NCI-H2029 treated with DMSO at 0.1 percent for 48 hours (cell line): ENCODE results near the gene ERC2.
"Not testable (repeated sequence)": the region's sequence is repeated elsewhere in the genome, so short reads cannot be mapped to it uniquely, and the experiment has no call there.

Experiments
- DNase-seq: peaks from one replicate; lab custom pipeline; 2025; lab: John Stamatoyannopoulos, UW

The ERC2 gene

DNA sequence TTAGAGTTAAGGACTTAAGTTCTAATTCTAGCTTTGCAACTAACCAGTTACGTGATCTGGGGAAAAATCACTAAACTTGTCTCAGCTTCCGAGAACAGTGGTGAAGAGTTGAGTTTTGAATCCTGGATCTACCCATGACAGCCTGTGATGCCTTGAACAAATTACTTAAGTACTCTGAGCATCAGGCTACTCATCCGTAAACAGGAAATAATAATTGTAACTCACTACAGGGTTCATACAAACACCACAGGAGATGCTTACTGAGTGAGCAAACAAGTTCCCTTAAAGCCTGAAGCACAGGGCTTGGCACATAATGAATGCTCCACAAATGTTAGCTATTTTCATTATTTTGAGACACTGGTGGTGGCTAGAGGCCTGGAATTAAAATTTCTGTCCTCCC, 158.8 kb downstream of the ERC2 start:
- DNase-seq = no peak

DNA sequence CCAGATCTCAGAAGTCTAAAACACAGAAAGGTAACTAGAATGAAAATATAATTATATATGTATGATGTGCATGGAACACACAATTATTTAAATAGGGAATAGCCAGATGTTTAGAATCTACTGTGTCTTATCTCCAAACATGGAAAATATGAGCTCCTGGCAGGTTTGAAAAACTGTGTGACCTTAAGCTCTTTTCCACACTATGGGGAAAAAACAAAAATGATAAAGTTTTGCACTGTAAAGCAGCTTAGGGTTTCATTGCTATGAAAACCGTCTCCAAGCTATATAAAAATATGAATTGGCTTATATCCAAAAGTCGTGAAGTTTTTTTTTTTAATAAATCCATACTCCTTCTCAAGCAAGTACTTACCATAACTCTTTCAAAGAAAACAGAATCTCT, 159.8 kb downstream of the ERC2 start:
- DNase-seq = no peak

- no peak for DNase-seq
Observed at GRCh38 chr3:56304069-56304468, 164.2 kb downstream of the ERC2 start.

- no peak for DNase-seq
Observed at GRCh38 chr3:56303487-56303886, 164.8 kb downstream of the ERC2 start.

DNA sequence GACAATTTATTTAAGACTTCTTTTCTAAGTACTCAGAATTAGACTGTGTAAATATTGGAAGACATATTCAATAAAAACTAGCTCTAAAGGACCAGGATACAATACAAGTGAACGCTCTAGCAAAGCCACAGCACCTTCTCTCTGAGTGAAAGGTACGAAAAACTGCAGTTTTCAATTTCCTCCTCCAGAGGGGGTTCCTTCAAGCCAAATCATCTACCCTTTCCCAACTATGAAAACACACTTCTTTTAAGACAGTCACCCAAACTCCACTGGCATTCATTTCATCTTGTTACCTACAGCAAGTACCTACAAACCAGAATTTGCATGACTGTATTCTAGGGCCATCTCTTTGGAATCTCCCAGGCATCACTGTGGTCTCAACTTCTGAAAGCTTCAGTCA, 165.8 kb downstream of the ERC2 start:
- no peak for DNase-seq

DNA sequence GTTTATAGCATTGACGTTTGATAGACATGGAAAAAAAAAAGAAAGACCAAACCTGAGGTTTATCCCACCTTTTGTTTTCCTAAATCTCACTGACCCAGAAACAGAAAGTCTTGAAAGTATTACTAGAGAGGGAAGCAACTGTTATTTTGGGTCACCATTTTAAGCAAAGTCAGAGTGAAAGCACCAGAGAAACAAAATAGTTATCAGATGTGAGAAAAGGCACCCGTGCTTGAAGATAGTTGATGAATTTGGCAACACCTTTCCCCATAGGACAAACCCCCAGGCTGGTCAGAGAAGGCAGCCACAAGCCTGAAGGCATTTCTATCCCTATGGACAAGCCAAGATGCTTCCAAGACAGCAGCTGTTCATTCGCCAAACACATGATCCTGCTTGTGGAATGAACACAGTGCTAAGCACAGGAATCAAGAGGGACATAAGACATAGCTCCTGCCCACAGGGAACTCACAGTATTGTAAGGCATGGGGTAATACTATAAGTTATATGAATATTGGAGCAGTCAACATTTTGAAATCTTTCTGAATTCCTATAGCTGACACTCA, 170.9 kb downstream of the ERC2 start:
- no peak for DNase-seq

- no peak for DNase-seq
Observed at GRCh38 chr3:56296361-56296760, 171.9 kb downstream of the ERC2 start.

- no peak for DNase-seq
Observed at GRCh38 chr3:56295161-56295560, 173.1 kb downstream of the ERC2 start.

GRCh38 chr3:56294286-56294685, 174.0 kb downstream of the ERC2 start:
- DNase-seq = no peak

GRCh38 chr3:56291953-56292352, 176.3 kb downstream of the ERC2 start:
- no peak for DNase-seq

- DNase-seq = no peak
Observed at GRCh38 chr3:56291244-56291680, 177.0 kb downstream of the ERC2 start.

GRCh38 chr3:56290374-56290773, 177.9 kb downstream of the ERC2 start:
- DNase-seq = no peak

DNA sequence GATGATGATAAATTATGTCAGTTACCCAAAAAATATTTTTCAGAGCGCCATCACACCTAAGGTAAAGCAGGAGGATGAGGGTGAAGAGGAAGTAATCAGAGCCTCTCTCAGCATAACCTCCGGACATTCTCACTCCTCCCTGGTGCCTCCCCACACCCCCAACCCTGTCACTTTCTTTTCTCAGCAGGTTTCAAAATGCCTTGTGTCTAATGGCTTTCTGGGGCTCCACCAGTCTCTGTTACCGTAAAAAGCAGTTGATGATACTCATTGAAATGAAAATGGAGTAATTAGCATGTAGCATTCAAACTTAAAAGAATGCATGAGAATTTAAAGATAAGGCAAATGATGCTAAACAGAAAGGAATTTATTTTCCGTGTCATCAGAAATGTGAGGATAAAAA, 180.0 kb downstream of the ERC2 start:
- DNase-seq = no peak

- DNase-seq = no peak
Observed at GRCh38 chr3:56282341-56282740, 185.9 kb downstream of the ERC2 start.

DNA sequence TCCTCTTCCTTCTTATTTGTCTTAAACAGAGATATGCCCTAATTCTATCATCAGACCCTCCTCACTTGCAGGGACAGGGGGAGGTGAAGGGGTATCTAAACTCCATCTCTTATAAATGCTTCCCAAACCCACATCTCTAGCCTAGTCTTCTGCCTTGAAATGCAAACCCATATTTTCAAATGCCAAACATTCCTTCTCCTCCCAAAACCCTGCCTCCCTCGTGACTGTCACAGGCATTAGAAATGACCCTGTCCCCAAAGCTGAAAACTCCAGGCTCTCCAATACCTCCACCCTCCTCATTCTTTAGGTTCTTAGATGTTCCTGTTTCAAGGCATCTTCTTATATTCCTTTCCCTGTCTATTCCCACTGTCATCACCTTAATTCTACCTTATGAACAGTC, 191.0 kb downstream of the ERC2 start:
- DNase-seq = no peak

GRCh38 chr3:56275120-56275519, 193.1 kb downstream of the ERC2 start:
- DNase-seq = no peak

DNA sequence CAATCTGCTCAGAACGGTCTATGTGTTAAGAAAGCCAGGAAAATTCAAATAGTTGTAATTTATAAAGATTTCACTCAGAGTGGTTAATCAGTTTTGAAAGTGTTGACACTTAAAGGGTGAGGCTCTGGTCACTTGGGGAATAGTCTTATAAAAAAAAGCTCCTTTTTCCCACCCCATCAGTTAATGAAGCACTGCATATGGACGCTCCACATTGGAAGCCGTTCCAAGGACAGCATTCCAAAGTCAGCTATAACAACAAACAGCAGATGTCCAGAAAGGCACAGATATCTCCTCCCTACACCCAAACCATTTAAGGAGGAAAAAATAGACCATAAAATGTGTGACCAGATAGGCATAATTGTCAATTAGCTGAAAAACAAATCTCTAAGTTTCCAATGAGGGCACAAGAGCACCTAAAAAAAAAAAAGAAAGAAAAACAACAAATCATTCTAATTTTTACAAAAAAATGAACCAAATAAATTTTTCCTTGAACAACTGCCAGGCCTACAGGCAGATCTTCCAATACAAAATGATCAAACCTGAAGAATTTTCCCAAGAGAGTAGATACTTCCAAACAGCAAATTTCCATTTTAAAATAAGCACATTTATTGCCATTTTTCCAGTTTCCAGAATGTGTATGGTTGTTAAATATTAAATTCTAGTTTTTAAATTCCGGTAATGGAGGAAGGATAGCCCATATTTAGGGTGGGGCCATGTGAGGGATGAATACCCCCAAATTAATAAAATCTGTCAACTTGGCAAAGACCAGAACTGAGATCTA, 198.3 kb downstream of the ERC2 start:
- DNase-seq = no peak

GRCh38 chr3:56268616-56269383, 199.5 kb downstream of the ERC2 start:
- no peak for DNase-seq

GRCh38 chr3:56261852-56262251, 206.4 kb downstream of the ERC2 start:
- not testable (repeated sequence) for DNase-seq

- no peak for DNase-seq
Observed at GRCh38 chr3:56260262-56260661, 208.0 kb downstream of the ERC2 start.

- DNase-seq = no peak
Observed at GRCh38 chr3:56257826-56258225, 210.4 kb downstream of the ERC2 start.

DNA sequence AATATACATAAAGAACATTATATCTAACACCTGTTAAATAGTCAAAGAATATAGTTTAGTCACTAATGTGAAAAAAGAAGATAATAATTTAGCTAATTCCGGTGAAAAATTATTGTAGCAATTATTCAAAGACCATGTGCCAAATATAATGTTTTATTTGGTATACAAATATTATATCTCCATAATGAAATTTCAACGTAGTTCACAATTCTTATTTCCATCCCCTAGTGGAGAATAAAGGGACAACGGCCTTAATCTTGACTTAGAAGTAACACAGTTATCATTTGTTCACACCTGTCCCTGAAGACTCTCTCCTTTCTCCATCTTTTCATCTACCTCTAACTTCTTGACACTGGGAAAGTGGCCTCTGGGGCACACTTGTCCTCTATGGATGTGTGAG, 213.4 kb downstream of the ERC2 start:
- no peak for DNase-seq
